GM04503 (cell line): ENCODE measurements around the gene MAPK7.

Experiments
- DNase-seq: peaks from one replicate; pipeline ENCODE4 v3.0.0-alpha.2; 2012; ENCODE audit warnings: low read depth

Gene MAPK7

DNA sequence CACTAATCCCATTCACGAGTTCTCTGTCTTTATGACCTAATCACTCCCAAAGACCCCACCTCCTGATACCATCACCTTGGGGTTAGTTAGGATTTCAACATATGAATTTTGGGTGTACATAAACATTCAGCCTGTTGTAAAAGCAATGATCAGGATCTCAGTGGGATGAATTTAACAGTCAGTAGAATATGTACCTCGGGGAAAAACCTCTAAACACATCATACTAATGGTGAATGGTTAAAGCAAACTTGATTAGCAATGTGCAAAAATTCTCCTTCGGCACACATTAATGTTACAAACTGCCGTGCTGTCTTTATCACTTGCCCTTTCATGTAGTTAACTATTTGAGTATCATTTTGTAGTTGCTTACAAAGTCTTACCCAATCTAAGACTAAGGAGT lies 42.9 kb downstream of the MAPK7 start:
- DNase-seq, result no peak

DNA sequence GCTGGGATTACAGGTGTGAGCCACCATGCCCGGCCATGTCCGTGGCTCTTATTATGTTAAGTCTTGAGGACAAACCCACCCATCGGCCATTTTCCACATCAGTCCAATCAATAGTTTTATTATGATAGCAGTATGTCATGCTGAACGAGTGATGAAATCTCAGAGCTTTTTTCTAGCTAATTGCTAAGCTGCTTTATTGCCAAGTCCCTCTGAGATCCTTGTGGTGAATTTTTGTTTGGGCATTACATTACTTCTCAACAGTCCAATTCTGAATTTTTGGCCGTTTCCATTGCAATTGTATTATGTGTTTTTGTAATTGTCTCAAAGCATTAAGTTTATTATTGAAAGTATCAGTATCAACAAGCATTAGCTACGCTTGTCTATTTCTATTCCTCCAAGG lies 43.6 kb downstream of the MAPK7 start:
- no peak for DNase-seq

DNA sequence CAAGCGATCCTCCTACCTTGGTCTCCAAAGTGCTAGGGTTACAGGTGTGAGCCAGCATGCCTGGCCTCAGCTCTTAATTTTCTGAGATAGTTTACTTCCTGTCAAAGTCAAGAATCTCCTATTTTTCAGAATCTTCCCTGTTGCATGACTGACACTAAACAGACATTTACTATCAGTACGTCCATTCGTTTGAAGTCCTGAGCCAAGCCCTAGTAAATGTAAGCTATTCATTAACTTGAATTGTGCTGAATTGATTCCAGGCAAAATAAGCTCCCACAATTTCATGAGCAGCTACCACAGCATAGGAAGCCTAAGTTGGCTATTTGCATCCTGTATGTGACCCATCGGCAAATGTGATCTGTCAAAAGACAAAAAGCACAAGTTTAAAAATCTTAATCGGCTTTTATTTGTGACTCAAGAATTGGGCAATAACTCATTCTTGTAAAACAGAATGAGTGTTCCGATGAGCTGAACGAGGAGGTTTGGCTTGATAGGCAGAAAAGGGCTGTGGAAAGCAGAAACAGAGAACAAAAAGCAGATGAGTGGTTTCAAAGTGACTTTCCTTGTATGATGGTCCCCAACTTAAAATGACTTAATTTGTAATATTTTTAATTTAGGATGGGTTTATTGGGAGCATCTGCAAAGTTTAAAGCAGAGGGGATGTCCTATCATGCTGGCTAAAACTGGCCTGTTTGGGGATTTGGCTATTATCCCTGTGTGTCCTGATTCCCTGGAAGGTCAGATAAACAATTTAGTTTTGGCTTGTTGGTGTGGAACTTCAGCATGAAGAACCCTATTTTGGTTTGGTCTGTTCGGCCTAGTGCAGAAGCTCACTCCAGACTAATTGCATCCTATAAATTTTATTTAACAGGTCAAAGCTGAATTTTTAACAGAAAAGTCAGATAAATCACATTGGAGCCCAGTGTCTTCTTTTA lies 46.9 kb downstream of the MAPK7 start:
- DNase-seq, result no peak

DNA sequence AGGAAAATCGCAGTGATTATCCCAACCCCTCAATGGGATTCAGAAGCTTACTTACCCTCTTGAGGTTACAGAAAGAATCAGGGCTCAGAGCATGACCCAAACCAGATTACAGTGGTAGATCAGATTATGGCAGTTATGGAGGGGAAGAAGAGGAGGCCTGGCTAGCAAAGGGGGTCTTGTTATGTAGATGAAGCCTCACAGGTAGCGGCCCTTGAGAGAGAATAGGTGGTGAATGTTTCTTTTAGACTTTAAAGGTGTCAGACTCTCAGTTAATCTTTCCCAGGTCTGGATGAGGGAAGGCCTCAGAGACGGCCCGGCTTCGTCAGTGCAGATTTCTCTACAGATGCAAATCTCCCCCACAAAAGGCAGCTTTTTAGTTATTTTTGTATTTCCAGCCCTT lies 48.3 kb downstream of the MAPK7 start:
- DNase-seq, result no peak

DNA sequence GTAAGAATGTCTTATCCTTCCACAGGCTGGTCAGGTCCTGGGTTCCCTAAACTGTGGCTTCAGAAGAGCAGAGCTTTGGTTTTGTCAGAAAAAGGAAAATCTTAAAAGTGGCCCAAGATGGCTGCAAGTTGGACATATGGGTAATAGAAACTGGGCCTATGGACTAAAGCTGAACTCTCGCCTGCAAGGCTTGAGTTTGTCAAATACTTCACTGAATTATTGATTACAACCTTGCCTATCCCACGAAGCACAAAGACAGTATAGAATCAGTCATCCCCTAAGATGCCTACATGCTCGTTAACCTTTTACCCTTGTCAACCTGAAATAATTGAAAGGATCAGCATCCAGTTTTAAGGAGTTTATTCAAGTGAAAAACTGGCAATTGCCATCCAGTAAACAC lies 53.4 kb downstream of the MAPK7 start:
- no peak for DNase-seq
